HG02970 (cell line): ENCODE measurements around the gene GJD2.

Experiments used
- ATAC-seq: cut with Tn5 transposase; IDR thresholded peaks from one replicate; pipeline ENCODE4 v1.9.1; 2021; ENCODE audit warnings: mild to moderate bottlenecking, moderate library complexity, moderate number of reproducible peaks; ENCODE audit not compliant: unreplicated experiment, low FRiP score

Gene GJD2

GRCh38 chr15:34729056-34729455 is 25.7 kb downstream of the GJD2 start:
- ATAC-seq = no peak

GRCh38 chr15:34726406-34727100 is 28.2 kb downstream of the GJD2 start:
- ATAC-seq = no peak

DNA sequence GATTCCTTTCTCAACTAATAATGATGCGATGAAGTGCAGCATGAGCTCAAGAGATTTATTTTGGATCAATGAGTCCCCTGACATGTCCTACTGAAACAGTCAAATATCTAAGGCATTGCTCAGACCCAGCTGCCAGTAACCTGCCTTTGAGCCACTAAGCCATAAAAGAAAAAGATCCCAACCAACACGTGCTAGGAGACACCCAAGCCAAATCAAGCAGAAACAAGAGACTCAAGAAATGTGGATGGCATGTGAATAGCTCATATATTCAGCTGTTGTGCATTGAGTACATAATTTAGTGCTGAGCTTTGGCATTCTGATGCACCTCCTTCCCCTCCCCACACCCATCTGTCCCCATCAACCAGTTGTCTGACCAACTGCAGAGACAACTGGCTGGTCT is 29.2 kb downstream of the GJD2 start:
- ATAC-seq = no peak

DNA sequence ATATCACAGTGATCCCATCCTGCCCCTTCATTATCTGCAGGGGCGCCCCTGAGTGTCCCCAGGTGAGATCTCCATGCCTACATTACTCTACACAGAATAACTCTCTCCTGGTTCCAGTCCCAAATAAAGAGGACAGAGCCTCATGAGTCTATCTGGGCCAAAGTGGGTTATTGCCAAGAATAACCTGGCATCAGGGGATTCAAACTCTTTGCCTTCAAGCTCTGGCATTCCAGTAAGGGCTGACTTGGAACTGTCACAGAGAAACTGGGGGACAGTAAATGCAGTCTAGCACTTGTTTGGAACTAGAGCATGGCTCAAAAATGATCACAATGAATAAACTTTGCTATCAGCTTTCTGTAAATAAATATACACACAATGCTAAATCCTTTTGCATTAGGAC is 30.3 kb downstream of the GJD2 start:
- no peak for ATAC-seq

GRCh38 chr15:34722439-34722836 is 32.4 kb downstream of the GJD2 start:
- ATAC-seq = no peak

DNA sequence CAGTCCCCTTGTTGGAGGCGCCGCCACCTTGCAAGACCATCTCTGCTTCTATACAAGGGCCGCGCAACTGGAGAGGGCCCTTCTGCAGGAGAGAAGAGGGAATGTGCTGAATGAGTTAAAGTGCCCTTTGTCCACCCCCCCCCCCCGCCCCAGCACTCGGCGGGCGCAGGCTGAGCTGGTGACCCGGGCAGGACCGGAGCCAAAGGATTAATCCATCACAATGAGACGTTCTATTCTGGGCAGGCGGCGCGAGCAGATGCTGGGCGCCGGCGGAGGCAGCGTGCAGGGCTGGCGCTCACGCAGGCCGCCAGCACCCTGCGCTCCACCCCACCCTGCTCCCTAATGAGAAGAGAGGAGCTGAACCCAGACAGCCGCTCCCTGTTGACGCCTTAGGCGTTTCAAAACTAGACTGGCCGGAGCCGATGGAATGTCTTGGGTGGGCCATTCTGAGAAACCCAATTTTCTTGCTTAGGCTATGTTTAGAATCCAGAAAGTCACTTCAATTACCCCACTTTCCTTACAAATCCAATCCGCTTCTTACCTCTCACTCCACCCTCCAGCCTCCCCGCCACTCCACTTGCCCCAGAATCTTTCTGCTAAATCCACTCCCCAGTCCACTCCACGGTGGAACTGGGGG is 32.9 kb downstream of the GJD2 start:
- ATAC-seq = no peak

GRCh38 chr15:34721157-34721801 is 33.5 kb downstream of the GJD2 start:
- no peak for ATAC-seq

DNA sequence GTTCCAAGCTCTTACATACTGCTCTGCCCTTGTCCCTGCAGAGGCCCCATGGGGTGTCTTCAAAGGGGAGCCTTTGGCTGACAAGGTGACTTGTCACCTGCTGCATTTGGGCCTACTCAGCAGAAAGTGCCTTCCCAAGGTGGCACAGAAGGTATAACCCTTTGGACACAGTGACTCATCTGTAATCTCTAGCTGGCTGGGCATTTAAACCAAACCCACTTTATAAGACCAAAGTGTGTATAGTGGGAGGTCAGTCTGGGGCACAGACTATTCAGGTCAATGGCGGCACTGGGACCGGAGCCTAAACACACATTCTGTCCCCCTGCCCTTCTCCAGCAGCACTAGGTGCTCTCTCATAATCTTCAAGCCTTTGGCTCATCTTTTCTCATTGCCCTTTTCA is 35.1 kb downstream of the GJD2 start:
- no peak for ATAC-seq

DNA sequence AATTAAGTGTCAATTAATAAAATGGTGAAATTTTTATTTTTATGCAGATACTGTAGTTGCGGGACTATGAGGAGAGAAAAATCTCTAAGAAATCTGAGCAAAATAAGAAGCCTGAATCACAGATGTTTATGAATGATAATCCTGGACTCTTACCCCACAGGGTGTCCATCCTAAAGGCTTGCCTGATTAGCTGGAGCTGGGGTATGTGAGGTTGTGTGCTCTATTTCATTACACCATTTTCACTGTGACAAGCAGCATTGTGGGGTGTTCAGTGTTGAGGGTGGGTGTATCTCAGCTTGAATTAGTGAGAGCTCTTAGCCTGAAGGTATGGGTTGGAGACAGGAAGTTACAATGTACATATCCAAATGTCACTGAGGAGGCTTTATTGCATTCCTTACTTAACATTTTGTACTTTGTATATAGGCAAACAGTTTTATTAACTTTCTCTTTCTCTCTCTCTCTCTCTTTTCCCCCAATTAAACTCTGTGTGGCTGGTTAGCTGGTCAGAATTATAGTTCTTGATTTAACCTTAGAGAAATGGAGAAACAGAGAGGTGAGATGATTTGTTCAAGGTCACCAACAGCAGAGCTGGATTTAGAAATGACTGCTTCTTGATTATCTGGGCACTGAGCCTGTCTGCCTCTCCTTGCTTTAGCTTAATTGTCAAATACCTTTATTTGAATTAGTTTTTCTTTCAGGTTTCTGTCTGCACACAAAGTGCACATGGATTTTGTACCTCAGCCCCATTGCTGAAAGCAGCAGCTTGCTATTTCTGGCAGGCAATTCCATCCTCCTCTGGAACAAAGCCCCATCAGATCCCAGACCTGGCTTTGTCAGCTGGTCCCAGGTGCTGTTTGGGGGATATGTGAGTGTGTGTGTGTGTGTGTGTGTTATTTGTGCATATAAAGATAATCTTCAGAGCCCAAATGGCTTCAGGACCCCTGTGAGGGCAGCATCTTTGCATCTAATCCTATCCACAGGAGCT is 35.8 kb downstream of the GJD2 start:
- no peak for ATAC-seq

DNA sequence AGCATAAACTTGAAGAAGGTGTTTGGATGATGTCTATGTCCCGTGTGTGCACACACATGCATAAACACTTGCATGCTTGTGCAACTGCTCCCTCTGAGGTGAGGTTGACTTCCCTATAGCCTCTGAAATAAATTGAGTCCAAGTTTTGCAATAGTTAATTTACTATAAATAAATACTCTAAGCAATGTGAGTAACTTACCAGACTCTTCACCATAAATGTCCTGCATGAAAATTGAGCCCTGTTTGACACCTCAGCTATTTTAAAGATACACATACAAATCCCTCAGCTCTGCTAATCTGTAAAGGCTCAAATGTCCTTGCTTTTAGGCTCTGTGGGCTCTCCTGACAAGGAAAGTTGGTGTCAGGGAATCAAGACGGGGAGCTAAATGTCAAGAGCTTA is 37.1 kb downstream of the GJD2 start:
- ATAC-seq = no peak

DNA sequence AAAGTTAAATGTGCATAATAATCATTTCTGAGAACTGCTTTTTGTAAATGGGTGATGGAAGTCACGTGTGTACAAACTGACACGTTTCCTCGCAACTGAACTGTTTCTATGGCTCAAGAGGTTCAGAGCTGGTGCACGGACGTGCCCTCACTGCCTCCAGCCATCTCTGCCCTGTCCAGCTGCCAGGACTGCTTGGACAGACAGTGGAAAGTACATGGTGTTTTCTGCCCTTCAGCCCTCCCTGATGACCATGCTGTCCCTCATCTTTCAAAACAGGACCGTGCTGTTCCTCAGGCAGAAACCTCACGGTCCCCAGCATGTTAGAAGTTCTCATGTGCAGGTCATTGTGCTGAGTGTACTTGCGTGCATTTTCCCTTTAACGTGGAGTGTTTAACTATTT is 38.7 kb downstream of the GJD2 start:
- ATAC-seq = no peak

DNA sequence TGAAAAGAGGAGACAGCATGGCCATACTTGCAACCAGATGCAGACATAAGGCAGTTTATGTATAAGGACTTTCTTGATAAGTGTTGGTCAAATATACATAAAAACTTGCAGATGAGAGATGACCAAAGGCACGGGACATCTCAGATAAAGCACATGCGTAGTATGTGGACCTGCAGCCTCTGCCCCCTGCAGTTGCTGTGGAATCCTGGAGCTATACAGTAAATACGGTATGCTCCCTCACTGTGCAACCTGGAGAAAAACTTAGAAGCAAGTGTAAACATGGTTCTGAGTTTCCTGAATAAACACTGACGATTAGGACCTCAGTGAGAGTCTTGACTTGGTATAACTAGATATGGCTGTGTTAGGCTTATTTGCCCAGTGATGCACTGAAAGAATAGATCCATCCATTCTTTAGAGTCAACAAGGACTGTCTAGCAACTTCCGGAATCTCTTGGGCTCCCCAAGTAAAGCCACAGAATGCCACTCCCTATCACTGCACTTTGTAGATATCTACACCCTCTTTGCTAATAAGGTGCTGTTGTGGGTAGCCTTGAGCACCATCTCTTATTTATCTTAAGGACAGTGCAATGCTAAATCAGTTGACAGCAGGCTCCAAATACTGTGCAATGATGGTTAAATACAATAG is 40.2 kb downstream of the GJD2 start:
- no peak for ATAC-seq

GRCh38 chr15:34713635-34714034 is 41.2 kb downstream of the GJD2 start:
- ATAC-seq = no peak

DNA sequence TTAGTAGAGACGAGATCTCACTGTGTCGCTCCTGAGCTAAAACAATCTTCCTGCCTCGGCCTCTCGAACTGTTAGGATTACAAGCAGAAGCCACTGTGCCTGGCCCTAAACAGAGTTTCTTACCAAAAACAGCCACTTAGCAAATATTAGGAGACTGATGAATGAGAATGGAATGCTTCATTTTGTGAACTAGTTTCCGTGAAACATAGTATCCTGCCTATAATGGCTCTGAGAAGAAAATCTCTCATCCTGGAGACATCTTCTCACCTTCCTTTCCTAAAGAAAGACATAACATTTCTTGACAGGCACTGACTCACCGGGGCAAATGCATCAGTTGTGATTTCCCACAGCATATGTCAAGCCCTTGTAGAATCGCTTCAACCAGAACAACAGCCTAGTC is 44.9 kb downstream of the GJD2 start:
- ATAC-seq = no peak

- ATAC-seq = no peak
These were observed 46.4 kb downstream of the GJD2 start for GRCh38 chr15:34708422-34708821.

DNA sequence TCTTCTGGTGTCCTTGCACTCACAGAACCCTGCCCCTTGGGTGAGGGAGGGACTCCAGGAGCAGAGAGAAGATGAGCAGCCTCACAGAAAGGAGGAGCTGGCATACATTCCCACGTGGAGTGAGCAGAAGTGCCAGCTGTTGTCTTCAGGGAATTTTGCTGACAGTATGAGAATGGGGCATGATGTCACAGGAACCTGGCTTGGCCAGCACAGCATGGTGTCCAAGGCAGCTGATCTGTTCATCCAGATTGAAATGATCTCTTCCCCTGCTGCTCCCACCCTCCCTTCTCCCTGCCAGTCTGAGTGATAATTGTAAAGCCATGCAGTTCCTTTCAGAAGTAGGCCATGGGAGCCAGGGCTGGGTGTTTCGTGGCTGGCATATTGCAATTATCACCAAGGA is 53.3 kb downstream of the GJD2 start:
- ATAC-seq = no peak
